SK-N-MC (cell line): ENCODE measurements around the gene MLPH.

Experiments
- EZH2 ChIP-seq: fragments of 200-600 bp; sonication (generic); IDR thresholded peaks from one replicate; pipeline ENCODE4 v1.6.1; 2017; ENCODE audit warnings: antibody characterized with exemption
- FOXP2 ChIP-seq: optimal IDR thresholded peaks from 2 replicates; pipeline ENCODE3; 2011; ENCODE audit warnings: mild to moderate bottlenecking, moderate library complexity; ENCODE audit not compliant: insufficient read depth; ENCODE audit errors: extremely low read length, control extremely low read depth
- POLR2AphosphoS5 ChIP-seq: IDR thresholded peaks from 2 replicates; pipeline ENCODE4 v1.6.1; 2012; ENCODE audit warnings: mild to moderate bottlenecking, low read depth, low read length, borderline replicate concordance

DNA sequence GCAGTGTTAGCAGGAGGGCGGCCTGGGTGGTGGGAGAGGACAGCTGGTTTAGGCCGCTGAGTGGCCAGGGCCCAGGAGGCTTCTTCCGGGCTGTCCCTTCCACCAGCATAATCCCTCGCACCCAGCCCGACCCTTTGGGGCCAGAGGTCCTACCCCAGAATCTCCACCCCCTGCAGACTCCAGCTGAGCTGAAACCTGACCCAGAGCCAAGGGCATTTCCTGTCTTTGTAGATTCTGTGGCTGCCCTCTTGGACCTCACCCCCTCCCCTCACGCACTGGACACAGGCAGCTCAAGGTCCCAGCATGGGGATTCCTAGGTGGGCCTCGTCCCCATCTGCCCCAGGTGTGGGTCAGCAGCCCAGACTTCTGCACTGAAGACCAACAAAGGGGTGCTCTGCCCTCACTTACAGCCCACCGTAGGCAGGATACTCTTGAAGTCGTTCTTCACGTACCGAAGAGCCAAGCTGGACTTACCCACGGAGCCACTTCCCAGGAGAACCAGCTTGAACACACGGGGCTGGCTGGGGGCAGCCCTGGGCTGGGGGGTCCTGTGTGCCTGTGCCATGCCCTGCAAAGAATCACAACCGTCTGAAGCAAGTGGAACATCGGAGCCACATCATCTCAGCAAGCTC lies 98.7 kb downstream of the MLPH start:
- no peak for TF ChIP-seq POLR2AphosphoS5
- no peak for TF ChIP-seq EZH2
- no peak for TF ChIP-seq FOXP2
